Spleen (tissue), 7 donors: ENCODE results near the gene SAMD7.

ENCODE experiments used
- POLR2A ChIP-seq, 3 donors: fragments of 450-650 bp; IDR thresholded peaks; one replicate each; pipeline ENCODE4 v1.5.1; 2017; ENCODE audit warnings: antibody characterized with exemption in 3 of 3, mild to moderate bottlenecking in 1 of 3
- TF ChIP-seq, protein P1 (sequence below), 11 experiments: fragments of 200-600 bp in 7 of 11; fragments of 450-650 bp in 4 of 11; sonication (generic) in 4 of 11; IDR thresholded peaks in 8 of 11; conservative IDR thresholded peaks in 3 of 11; 1 replicate in 7 of 11; 2 replicates in 4 of 11; pipeline versions ENCODE4 v1.4.0 to v1.8.0; 2016 to 2021; ENCODE audit warnings: antibody characterized with exemption in 11 of 11, inconsistent platforms in 4 of 11, mild to moderate bottlenecking in 1 of 11
- donor health status: DM: no; HTN: no; CAD: no; lungs with moderate emphysema.
- donor health status: DM: no; HTN: no; CAD: no.
- donor health status: DM: no; HTN: no; CAD: no.

DNA sequence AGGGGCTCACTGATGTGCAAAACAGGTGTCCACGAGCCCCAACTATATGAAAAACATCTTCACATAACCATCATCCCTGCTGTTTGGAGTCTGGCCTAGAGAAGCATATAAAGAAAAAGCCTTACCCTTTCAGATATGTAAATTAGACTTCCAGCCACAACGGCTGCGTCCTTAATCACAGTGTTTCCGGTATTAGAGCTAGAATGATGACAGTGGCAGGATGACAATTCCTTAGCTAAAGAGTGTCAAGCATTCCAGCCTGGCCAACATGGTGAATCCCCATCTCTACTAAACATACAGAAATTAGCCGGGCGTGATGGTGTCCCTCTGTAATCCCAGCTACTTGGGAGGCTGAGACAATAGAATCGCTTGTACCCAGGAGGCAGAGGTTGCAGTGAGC lies 19.5 kb upstream of the SAMD7 start:
- TF ChIP-seq POLR2A (IDR thresholded peaks at IDR 0.05) = no peak
- TF ChIP-seq, protein P1, sequence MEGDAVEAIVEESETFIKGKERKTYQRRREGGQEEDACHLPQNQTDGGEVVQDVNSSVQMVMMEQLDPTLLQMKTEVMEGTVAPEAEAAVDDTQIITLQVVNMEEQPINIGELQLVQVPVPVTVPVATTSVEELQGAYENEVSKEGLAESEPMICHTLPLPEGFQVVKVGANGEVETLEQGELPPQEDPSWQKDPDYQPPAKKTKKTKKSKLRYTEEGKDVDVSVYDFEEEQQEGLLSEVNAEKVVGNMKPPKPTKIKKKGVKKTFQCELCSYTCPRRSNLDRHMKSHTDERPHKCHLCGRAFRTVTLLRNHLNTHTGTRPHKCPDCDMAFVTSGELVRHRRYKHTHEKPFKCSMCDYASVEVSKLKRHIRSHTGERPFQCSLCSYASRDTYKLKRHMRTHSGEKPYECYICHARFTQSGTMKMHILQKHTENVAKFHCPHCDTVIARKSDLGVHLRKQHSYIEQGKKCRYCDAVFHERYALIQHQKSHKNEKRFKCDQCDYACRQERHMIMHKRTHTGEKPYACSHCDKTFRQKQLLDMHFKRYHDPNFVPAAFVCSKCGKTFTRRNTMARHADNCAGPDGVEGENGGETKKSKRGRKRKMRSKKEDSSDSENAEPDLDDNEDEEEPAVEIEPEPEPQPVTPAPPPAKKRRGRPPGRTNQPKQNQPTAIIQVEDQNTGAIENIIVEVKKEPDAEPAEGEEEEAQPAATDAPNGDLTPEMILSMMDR (IDR thresholded peaks at IDR 0.05 in 8 of 11, conservative IDR thresholded peaks at IDR 0.05 in 3 of 11) = no peak
